GM18499 (cell line): ENCODE measurements around the gene SSUH2.
A peak's percentile ranks its signal among the peaks of the same experiment; 100 is the strongest.
"Not testable (repeated sequence)": the region's sequence is repeated elsewhere in the genome, so short reads cannot be mapped to it uniquely, and the experiment has no call there.

ENCODE experiments used
- ATAC-seq: cut with Tn5 transposase; IDR thresholded peaks from one replicate; pipeline ENCODE4 v1.9.1; 2021; ENCODE audit warnings: moderate number of reproducible peaks; ENCODE audit not compliant: insufficient read depth, unreplicated experiment

SSUH2 gene

DNA sequence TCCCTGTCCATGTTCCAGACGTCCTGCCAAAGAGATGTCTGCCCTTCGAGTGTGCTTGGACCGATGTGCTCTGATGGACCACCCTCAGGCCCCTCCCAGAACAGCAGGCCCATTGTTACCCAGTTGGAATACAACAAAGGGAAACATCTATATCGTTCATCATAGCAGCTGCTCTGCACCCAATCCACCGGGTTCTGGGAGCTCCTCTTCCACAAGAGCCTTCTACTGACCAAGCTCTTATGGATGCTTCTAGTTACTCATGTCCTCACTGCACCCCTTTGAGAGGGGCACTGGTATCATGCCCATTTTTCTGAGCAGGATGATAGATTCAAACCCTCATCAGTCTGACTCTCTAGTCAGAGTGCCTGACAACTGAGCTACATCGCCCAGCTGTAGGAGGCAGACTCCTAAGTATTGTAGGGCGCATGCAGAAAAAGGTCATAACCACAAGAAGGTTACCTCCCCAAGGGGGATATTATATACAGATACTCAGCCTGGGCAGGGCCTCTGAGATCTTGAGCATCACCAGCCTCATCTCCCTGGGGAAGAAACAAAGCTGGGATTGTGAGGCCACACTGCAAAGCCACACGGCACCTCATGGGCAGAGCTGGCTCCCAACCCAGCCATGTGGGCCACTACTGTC lies at the start of gene SSUH2:
TSS of gene SSUH2 (minus strand) at position 51 of the 643 bp plus-strand sequence. CDS start at position 11, 40 bp downstream.
- no peak for ATAC-seq

GRCh38 chr3:8691295-8691694 lies 46.7 kb upstream of the SSUH2 start:
- not testable (repeated sequence) for ATAC-seq

DNA sequence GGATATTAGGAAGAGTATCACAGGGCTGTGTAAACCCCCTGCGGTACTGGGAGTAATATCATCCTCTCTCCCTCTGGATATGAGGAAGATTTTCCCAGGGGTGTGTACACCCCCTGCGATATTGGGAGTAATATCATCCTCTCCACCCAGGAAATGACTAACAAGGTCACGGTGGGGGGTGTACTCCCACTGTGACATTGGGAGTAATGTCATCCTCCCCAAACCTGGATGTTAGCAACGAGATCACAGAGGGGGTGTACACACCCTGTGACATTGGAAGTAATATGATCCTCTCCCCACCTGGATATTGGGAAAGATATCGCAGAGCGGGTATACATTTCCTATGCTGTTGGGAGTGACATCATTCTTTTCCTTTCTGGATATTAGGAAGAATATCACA lies 40.4 kb upstream of the SSUH2 start:
- not testable (repeated sequence) for ATAC-seq

GRCh38 chr3:8682850-8683574 lies 38.4 kb upstream of the SSUH2 start:
- ATAC-seq: not testable (repeated sequence)

- not testable (repeated sequence) for ATAC-seq
These were observed 37.4 kb upstream of the SSUH2 start for GRCh38 chr3:8681881-8682538.

DNA sequence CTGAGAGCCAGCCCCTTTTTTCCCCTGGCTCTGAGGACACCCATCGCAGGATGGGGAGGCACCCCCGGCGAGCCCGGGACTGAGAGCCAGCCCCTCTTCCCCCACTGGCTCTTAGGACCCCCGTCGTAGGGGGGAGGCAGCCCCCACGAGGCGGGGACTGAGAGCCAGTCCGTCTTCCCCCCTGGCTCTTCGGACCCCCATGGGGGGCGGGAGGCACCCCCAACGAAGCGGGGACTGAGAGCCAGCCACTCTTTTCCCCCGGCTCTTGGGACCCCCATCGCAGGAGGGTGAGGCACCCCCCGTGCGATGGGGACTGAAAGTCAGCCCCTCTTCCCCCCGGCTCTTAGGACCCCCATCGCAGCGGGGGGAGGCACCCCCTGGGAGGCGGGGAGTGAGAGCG lies 36.8 kb upstream of the SSUH2 start:
- ATAC-seq: no peak

DNA sequence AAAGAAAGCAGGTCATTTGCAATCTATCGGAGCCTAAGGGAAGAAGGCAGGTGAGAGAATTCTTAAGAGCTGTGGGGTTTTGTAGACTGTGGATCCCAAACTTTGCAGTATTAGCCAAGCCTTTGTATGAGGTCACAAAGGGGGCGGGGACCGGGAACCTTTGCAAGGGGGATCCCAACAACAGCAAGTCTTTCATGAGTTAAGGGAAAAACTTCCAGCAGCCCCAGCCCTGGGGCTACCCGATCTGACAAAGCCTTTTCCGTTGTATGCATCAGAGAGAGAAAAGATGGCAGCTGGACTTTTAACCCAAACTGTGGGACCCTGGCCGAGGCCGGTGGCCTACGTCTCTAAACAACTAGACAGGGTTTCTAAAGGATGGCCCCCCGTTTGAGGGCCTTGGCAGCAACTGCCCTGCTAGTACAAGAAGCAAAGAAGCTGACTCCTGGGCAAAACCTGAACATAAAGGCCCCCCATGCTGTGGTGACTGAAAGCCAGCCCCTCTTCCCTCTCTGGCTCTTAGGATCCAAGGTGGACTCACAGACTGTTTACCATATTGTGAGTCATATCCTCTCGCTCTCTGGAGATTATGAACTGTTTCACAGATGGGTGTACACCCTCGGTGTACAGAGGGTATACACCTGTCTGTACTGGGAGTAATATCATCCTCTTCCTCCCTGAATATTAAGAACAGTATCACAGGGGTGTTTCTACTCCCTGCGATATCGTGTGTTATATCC lies 35.4 kb upstream of the SSUH2 start:
- ATAC-seq: not testable (repeated sequence)

GRCh38 chr3:8678751-8679150 lies 34.2 kb upstream of the SSUH2 start:
- ATAC-seq: no peak

- ATAC-seq: not testable (repeated sequence)
These were observed 32.7 kb upstream of the SSUH2 start for GRCh38 chr3:8677258-8677657.

- ATAC-seq: not testable (repeated sequence)
These were observed 31.0 kb upstream of the SSUH2 start for GRCh38 chr3:8675591-8675990.

DNA sequence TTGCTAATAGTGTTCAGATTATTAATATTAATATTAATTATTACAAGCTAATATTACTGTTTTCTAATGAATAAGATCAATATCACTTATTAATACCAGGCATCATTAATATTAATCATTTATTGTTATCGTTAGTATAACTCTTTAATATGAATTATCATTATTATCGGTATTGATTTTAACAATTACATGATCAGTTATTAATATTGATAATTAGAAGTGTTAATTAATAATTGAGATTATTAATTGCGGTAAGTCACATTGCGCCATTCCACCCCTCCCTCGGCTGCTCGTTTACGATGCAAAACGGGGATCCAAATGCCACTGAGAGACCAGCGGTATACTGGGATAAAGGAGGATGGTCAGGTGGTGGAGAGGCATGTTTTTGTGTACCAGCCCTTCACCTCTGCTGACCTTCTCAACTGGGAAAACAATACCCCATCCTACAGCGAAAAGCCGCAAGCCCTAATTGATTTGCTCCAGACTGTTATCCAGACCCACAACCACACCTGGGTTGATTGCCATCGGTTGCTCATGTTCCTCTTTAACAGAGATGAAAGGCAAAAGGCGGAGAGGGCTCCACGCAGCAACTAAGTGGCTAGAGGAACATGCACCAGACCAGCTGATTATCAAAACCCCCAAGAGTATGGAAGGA lies 28.6 kb upstream of the SSUH2 start:
- ATAC-seq: no peak

DNA sequence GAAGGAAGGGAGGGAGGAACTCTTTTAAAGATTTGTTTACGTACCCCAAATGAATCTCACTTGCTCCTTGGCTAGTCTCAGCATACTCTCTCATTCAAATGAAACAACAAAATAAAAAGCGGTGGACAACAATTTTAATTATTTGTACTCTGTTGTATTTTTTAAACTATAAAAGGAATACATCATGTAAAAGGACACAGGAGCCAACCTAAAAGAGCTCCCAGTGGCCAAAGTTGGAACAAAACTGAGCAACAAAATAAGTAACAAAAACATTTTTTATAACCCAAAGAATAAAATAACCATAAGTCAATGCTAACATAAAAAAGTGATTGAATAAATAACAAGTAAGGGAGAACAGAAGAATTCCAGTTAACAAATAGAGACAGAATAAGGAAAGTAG lies 24.4 kb upstream of the SSUH2 start:
- ATAC-seq: no peak

- ATAC-seq: no peak
These were observed 23.6 kb upstream of the SSUH2 start for GRCh38 chr3:8668216-8668615.

- no peak for ATAC-seq
These were observed 23.0 kb upstream of the SSUH2 start for GRCh38 chr3:8667463-8668091.

DNA sequence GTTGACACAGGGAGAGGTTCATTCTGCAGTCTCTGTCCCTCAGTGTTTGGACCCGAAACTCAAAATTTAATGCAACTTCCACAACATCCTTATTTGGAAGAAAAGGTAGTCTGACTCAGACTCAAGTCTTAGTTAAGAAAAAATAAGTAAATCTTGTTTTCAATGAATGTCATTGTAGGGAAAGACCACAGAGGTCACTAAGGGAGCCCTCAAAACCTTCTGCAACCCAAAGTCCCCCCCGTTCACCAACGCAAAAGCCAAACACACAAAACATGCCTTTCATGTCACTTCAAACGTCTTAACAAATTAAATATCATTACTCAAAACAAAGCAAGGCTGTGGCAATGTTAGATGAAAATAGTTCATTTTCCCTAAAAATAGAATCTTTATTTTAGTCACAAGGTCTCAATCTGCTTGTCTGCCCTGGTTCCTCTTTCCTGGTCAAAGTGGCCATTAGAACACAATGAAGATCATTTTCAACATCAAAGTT lies 20.9 kb upstream of the SSUH2 start:
- ATAC-seq: peak; percentile 80

DNA sequence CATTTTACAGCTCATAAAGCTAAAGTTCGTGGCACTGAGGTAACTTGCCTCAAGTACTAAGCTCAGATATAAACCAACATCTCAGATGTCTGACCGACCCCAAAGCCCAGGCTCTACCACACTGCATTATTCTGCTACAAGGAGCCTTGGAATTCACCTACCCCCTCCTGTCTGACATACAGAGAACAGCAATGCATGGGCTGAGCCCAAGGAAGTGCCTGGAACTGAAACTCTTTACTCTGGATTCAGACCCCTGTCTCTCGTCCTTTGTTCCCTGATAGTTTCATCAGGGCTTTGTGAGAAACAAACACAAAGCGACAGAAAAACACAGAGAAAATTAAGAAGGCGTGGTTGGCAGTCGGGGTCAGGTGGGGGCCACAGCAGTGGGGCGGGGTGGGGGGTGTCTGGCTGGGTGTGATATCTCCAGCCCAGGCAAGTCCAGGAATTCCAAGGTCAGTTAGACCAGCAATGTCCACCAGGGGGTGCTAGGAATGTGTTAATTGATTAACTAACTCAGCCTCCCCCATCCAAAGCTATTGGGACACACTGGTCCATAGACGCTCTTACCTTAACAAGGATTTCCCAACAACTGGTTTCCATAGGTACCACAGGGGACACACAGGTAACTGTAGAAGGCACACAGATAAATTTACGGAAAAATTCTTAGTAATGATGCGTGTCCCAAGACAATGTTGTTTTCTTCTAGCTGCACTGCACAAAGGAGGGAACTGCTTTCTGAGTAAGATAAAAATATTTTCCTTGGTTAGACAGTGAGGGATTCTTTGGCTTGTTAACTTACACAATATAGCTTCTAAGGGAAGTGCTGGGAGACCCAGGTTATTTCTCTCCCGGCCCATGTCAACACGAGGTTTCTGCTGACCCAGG lies 18.8 kb upstream of the SSUH2 start:
- no peak for ATAC-seq

GRCh38 chr3:8662594-8662993 lies 18.0 kb upstream of the SSUH2 start:
- no peak for ATAC-seq
